ENCODE results near the gene TMEM218.
"Not testable (repeated sequence)": the region's sequence is repeated elsewhere in the genome, so short reads cannot be mapped to it uniquely, and the experiment has no call there.

The TMEM218 gene

DNA sequence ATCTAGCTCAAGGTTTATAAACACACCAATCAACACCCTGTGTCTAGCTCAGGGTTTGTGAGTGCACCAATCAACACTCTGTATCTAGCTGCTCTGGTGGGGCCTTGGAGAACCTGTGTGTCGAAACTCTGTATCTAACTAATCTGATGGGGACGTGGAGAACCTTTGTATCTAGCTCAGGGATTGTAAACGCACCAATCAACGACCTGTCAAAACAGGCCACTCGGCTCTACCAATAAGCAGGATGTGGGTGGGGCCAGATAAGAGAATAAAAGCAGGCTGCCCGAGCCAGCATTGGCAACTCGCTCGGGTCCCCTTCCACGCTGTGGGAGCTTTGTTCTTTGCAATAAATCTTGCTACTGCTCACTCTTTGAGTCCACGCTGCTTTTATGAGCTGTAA is 21.3 kb downstream of the TMEM218 start:
- DNase-seq (ENCODE audit: low spot score), result not testable (repeated sequence)

DNA sequence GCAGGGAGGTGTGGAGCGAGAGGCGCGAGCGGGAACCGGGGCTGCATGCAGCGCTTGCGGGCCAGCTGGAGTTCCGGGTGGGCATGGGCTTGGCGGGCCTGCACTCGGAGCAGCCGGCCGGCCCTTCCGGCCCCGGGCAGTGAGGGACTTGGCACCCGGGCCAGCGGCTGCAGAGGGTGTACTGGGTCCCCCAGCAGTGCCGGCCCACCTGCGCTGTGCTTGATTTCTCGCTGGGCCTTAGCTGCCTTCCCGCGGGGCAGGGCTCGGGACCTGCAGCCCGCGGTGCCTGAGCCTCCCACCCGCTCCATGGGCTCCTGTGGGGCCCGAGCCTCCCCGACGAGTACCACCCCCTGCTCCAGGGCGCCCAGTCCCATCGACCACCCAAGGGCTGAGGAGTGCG is 21.9 kb downstream of the TMEM218 start:
- not testable (repeated sequence) for DNase-seq (ENCODE audit: low spot score)

DNA sequence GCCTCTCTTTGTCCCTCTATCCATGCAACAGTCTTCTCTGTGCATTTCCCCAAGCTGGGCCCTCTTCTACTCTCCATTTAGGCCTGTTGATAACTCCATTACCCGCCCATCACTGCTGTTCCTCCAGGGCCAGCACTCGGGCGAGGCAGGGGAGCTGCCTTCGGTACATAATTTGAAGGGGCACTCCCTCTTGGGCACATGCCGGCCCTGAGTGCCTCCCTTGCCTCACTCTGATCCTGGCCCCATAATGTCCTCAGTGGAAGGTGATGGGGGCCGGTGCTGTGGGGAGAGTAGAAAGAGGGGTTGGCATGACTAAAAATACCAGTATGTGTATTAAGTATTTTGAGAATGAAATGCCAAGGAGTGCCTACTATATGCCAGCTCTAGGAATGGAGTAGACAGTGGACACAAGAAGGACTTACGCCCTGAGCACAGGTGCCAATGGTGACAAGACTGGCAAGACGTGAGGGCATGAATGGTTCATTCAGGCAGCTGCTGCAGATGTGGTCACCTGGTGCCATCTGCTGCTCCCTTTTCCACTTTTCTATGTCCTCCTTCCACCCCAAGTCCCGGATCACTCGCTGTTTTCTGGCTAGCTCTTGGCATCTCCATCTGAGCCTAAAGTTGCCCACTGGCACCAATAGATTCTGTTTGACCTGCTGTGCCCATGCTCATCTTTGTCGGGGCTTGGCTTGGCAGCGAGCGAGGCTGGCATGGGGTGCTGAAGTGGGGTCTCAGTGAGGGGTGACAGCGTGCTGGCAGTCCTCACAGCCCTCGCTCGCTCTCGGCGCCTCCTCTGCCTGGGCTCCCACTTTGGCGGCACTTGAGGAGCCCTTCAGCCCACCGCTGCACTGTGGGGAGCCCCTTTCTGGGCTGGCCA is 22.6 kb downstream of the TMEM218 start:
- DNase-seq (ENCODE audit: low spot score), result no peak

DNA sequence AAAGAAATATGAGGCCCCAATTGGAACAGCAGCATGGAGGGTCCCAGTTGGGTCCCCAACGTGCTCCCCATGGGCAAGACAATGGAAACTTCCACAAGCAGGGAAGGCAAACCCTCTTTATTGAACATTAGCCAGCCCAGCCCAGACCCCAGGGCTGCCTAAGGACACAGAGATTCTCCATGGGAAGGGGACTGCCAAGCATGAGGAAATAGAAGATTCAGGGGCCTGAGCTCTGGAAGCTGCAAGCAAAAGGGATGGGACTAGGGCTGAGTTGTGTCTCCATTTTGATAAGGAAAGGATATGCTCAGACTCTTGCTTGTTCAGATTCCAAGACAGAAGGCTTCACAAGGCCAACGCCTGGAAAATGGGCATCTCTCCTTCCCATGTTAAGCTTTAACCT is 23.3 kb downstream of the TMEM218 start:
- DNase-seq (ENCODE audit: low spot score), result no peak

DNA sequence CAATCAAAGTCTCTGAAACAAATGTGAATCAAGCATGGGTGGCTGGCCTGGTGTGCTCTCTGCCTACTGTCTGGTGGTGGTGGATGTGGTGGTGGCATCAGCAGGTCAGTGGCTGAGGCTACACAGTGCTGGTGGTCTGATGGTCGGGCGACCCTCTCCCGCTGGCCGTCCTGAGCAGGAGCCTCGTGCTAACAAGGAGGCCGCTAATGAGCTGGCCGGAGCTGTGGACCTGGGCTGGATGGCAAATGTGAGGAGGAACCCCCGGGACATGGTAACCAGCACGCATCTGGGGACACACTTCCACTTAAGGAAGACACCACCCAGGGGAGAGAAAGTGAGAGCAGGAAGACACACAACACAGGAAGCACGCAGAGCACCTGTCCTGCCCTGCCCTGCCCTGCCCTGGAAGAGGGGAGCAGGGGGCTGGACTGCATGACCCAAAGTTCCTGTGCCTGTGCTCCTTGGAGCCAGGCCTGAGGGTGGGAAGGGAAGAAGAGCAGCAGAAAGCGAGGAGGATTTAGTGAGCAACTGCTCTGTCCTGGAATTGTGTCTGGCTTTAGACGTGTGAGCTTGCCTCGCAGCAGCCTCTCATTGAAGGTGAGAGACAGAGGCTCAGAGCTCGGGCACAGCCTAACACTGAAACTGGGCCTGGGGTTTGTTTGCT is 24.7 kb downstream of the TMEM218 start:
- DNase-seq (ENCODE audit: low spot score), result no peak

DNA sequence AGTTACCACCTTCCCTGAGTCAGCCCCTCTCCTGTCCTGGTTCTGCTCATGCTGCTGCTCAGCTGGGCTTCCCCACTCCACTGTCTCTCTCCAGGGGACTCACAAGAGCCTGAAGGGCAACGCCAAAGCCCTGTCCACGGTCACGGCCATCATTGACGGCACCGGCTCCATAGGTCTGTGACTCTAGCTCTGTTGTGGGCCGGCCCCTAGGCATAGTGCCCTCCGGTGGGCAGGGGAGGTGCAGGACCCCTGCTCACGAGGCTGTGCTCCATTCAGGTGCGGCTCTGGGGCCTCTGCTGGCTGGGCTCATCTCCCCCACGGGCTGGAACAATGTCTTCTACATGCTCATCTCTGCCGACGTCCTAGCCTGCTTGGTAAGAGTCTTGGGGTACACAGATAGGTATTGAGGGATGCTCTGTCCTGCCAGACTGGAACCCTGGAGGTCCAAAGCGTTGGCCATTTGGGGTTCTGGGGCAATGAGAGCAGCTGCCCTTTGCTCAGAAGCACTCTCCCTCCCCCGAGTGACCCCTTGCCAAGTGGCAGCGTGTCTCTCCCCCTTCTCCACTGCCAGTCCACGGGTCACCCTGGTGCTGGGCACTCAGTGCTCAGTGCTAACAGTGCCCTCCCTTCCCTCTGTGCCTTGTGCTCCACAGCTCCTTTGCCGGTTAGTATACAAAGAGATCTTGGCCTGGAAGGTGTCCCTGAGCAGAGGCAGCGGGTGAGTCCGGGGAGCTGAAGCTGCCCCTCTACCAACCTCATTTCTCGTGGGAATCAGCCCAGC is 25.9 kb downstream of the TMEM218 start:
- DNase-seq (ENCODE audit: low spot score), result no peak

DNA sequence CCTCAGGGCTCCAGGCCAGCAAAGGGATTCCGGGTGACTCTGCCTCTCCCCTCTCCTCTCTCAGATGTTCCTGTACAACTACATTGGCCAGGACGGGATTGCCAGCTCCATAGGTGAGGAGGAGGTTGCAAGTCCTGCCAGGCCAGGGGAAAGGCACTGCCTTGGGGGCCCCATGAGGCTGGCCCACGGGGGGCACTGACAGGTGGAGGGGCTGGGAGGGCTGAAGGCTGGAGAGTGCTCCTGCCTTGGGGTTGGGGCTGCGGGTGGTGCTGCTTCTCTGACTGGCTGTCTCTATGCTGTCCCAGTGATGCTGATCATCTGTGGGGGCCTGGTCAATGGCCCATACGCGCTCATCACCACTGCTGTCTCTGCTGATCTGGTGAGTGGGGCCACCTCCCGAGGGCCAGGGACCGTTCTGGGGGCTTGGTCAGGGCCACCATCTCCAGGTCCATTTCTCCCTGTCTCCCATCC is 26.6 kb downstream of the TMEM218 start:
- no peak for DNase-seq (ENCODE audit: low spot score)

DNA sequence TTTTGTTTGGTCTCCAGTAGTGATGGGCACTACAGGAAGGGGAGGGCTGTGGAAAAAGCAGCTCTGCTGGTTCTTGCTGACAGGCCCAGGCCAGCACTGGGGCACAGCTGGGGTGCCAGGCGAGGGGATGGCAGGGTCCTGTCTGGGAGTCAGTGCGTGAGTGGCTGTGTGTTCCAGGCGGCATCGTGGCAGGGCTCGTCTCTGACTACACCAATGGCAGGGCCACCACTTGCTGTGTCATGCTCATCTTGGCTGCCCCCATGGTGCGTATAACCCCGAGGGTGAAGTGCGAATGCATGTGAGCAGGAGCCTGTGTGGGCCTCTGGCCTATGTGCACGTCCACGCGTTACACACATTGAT is 27.4 kb downstream of the TMEM218 start:
- no peak for DNase-seq (ENCODE audit: low spot score)

DNA sequence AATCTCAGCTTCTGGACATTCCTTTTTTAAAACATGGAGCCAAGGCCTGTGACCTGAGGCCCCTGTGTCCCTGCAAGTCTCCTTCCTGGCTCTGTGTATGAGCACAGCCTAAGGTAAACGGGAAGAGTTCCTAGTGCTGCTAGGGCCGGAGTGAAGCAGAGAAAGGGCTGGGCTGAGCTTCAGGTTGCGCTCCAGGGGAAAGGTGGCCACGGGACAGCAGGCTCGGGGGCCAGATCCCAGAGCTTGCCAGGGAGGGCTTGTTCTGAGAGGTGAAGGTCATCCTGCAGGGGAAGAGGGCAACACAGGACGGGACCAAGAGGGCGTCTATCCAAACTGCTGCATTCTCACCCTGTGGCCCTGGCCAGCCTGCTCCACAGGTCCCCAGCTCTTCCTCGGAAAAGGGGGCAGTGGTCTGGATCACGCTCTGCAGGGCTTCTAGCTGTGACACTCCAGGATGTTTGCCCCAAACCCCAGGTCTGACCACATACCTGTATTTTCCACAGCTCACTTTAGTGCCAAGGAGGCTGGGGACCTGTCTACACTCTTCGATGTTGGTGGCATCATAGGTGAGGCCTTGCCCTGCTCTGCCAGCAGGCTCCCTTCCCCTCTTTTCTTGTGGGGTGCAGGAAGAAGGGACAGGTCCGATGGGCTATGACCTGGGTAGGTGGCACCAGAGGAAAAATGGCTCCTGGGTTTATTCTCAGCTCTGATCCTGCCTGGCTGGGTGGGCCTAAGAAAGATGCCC is 27.9 kb downstream of the TMEM218 start:
- no peak for DNase-seq (ENCODE audit: low spot score)

DNA sequence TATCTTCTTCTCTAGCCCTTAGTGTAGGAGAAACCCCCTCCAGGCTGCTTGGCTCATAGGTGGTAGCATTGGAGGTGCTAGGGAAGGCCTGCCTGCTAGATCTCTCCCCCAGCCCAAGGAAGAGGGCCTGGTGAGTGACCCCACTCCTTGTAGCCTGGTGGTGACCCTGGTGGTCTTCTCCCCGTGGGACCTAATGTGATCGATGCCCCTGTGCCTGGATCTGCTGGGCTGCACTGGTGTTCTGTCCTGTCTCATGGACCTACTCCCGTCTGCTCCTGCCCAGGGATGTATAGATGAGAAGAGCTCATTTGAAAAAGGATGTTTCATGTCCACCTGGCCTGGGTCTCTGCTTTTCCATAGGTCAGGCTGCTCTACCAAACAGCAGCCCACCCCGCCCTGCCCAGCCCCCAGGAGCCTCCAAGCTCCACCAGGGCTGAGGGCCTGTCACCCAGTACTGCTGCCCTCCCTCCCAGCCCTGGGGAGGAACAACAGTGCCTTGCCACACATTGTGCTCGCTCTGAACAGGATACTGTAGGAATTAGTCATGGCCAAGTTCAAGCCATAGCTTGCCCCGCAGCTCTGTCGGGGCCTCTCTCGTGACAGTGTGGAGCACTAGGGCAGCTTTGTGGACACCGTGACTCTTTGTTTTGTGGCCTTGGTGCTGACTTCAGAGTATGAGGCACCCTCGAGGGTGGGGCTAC is 28.7 kb downstream of the TMEM218 start:
- DNase-seq (ENCODE audit: low spot score), result no peak

DNA sequence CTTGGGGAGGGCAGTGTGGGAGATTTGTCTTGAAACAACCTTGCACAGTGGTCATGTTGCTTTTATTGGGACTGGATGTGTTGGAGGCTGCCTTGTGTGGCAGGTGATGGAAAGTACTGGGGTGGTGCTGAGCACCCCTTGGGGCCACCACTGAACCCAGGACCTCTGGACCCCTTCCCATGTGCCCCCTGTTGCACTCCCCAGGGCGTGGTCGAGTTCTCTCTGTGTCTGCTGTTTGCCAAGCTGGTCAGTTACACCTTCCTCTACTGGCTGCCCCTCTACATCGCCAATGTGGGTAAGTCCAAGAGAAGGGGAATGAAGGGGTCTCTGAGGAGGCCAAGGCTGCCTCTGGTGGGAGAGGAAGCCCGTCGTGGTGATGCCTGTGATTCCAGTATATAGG is 29.4 kb downstream of the TMEM218 start:
- DNase-seq (ENCODE audit: low spot score), result no peak

DNA sequence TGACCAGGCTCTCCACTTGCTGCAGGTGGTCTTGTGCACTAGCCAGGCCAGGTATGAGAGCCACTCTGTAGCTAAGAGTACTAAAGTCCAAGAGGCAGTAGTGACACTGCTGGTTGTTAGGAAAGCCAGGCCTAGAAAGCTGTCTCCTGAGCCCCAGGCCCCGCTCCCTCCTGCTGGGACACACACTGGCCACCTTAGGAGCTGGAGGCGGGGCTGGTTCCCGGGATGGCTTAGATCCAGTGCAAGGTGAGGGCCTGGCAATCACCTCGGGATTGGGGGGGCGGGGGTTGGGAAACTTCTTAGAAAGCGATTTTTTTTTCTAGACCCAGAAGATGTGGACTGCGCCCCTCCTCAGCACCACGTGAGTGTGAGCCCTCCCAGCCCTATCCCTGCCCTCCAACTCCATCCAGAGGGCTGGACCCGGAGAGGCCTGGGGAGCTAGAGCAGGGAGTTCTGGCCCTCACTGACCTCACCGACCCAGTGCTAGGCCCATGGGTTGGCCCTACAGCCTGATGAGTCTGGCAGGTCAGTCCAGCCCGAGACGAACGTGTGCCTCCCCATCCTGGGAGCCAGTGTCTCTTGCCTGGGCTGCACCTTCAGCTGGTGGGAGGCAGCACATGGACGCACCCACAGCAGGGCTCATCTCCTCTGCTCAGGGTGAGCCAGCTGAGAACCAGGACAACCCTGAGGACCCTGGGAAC is 30.2 kb downstream of the TMEM218 start:
- DNase-seq (ENCODE audit: low spot score), result no peak

DNA sequence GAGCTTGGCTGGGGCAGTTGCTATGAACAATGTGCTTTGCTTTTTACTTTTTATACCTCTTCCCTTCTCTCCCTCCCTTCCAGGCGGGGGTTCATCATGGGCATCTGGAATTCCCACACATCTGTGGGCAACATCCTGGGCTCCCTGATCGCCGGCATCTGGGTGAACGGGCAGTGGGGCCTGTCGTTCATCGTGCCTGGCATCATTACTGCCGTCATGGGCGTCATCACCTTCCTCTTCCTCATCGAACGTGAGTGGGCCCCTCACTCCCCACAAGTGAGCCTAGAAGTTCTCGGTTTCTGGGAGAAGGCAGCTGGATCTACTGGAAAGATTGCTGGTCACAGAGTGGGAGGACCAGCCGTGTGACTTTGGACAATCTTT is 30.9 kb downstream of the TMEM218 start:
- DNase-seq (ENCODE audit: low spot score), result no peak

DNA sequence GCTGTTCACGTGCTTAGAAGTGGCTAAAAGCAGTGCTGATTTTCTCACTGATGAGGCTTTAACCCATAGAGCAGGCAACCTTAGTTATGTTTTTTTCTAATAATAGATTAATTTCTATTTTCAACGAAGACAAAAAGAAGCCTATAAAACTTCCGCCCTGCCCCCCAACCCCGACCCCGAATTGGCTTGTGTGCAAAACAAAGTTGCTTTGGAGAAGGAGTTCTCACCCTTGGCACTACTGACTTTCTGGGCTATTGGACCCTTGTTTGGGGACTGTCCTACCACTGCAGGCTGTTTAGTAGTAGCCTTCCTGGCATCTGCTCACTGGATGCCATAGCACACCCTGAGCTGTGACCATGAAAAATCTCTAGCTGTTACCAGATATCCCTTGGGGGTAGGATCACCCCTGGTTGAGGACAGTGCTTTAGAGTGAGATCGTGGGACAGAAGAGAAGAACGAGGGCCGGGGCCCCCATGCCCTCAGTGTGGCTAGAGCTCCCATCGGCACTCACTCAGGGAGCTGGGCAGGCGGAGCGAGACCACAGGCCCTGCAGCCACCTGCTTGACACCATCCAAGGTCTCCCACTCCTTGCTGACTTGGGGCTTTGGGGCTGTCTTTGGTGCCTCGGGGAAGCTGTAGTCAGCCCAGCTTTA is 31.4 kb downstream of the TMEM218 start:
- no peak for DNase-seq (ENCODE audit: low spot score)

DNA sequence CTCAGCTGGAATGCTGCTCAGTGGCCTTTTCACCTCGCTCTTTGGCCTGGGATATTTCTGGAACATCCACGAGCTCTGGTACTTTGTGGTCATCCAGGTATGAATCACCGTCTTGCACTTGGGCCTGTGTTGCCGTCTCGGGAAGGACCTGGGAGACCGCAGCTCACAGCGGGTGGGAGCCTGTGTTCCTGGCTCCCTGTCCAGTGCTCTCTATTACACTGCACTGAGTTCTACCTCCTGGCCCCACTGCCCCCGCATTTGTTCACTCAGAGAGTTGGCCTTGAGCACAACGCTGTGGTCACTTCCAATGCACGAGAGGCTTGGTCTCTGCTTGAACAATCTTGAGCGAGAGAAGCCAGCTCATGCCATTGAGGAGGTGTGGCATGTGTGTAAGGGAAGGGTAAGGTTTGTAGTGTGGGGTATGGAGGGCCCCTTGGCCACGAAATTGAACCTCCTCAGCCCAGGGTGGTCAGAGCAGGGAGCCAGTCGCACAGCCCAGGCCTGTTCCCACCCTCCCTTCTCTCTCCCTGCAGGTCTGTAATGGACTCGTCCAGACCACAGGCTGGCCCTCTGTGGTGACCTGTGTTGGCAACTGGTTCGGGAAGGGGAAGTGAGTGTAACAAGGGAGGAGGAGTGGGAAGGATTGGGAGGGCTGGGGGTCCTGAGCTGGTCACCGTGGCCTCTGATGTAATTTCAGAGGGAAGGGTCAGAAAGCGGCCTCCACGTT is 32.1 kb downstream of the TMEM218 start:
- no peak for DNase-seq (ENCODE audit: low spot score)

DNA sequence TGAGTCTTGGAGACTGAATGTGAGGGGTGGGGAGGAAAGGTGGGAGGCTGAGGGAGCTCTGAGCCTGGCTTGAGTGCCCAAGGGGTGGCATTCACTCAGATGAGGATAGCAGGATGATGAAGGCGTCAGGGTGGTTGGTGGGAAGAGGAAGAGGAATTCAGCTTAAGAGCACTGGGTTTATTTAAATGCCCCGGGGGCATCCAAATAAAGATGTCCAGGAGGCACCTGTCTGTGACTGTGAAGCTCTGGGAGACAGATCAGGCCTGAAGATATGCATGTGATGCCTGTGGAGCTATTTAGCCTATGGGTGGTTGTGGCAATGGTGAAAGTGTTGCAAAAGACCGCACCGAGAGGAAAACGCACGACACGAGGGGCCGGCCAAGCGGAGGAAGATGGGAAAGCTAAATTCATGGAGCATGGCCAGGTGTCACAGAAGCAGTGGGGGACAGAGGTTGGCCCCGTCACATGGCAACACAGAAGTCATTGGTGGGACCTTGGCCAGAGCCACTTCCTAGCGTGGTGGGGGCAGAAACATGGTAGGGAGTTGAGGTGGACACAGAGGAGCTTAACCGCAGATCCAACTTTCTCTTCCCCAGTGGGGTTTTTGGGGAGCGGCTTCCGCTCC is 32.8 kb downstream of the TMEM218 start:
- no peak for DNase-seq (ENCODE audit: low spot score)

DNA sequence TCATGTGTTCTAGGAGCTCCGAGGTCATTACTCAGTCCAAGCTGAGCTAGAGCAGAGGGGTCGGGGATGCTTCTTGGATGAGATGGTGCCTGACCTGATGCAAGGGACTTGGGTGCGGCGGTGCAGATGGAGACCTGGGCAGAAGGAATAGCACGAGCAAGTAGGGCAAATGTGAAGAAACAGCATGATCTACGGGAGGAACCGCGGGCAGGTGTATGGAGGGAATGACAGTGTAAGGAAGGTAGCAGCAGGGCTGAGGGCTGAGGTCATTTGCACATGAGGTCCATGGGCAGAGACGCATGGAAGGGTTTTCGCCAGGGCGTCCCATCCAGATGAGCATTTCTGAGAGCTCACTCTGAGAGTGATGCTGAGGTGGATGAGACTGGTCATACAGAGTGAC is 33.4 kb downstream of the TMEM218 start:
- DNase-seq (ENCODE audit: low spot score), result no peak

DNA sequence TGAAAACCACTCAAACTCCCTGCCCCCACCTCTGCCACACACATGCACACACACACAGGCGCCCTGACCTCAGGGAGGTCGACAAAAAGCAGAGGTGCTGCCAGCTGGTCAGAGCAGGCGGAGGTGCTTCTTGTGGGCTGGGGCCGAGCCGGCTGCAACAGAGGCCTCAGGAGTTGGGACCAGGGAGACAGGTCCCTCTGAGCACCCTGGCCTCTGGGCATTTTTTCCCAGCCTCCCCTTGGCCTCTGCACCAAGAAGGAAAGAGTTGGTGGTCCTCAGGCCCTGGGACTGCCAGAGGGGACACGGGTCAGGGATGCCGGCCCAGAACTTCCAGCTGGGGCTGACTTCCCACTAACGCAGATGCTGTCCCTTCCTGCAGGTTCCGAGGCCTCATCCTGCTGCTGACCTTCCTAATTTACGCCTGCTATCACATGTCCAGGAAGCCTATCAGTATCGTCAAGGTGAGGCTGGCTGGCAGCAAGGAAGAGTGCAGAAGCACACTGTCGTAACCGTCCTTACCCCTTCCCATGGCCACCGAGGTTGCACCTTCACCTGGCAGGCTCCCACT is 35.0 kb downstream of the TMEM218 start:
- DNase-seq (ENCODE audit: low spot score), result no peak

DNA sequence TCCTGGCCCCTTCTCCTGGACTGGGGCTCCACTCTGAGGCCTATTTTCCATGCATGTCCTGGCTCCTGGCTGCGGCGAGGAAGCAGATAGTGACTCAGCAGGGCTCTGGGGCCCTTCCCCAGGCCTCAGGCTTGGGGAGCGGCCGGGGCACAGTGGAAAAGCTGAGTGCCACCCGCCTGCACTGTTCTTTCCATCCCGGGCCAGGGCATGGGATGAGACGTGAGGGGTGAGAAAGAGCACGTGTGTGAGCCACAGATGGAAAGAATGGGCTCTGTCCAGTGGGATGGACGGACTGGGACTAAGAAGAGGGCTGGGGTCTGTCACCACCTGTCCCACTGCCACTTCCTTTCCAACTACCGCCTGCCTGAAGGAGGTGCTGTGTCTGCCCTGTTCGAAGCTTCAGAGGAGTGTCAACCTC is 35.5 kb downstream of the TMEM218 start:
- no peak for DNase-seq (ENCODE audit: low spot score)
